GM19035 (cell line): ENCODE measurements around the gene NTSR1.
"Not testable (repeated sequence)": the region's sequence is repeated elsewhere in the genome, so short reads cannot be mapped to it uniquely, and the experiment has no call there.

Experiments used
- ATAC-seq: cut with Tn5 transposase; IDR thresholded peaks from one replicate; pipeline ENCODE4 v1.9.1; 2021; ENCODE audit not compliant: unreplicated experiment

The NTSR1 gene

DNA sequence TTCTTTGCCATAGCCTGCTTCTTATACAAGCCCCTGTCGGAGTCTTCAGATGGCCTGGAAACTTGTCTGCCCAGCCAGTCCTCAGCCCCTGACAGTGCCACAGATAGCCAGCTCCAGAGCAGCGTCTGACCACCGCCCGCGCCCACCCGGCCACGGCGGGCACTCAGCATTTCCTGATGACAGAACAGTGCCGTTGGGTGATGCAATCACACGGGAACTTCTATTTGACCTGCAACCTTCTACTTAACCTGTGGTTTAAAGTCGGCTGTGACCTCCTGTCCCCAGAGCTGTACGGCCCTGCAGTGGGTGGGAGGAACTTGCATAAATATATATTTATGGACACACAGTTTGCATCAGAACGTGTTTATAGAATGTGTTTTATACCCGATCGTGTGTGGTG, 36.9 kb upstream of the NTSR1 start:
- ATAC-seq, result no peak

DNA sequence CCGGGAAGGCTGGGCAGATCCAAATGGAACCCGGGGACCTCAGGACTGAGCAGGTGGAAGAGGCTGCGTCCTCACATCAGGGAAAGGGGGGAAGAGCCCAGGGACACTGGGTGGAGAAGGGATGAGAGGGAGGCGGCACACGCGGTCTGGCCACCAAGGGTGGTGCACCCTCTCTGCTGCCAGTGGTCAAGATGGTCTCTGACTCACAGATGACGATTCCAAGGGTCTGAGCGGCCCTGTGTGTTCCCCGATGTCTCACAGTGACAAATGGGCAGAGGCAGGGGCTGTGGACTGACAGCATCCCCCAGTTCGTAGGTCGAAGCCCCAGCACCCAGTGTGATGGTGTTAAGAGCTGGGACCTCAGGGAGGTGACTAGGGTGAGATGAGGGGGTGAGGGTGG, 34.3 kb upstream of the NTSR1 start:
- no peak for ATAC-seq

DNA sequence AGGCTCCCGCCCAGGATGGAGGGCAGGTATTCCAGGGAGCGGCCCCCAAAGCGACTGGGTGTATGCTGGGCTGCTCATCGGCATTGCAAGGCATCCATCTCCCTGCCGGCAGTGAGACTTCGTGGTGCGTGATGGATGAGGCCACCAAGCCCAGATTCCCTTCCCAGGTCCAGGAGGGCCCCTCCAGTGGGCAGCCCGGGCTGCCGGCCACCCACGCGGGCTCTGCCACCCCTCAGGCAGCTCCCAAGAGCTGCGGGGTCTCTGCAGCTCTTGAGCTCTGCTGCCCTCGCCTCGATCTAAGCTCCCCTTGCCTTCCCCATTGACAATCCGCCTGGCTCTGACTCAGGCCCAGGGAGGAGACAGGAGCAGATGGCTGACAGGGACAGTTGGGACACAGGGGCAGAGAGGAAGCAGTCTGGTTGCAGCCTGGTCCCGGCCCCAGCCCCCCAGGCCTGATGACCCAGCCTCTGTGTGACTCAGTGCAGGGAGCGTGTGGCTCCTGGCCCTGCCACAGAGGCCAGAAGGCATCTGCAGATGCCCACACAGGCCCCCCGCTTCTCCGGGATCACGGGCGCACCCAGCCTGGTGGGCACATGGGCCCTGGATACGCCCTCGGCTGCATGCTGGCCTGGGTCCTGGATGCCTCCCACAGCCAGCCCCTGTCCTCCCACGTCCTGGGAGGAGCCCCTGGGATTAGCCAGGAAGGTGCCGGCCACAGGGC, 33.3 kb upstream of the NTSR1 start:
- no peak for ATAC-seq

DNA sequence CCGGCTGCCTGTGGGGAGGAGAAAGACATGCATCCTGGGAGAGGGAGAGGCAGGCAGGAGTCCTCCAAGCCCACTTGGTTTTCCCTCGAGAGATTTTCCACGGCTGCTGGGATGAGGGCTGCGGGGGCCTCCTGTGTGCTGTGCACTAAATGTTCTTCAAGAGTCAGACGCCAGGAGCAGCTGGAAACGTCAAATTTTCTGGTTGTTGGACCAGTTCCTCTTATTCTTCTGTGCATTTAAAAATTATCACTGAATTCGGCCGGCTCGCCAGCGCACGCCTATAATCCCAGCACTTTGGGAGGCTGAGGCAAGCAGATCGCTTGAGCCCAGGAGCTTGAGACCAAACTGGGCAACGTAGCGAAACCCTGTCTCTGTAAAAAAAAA, 32.8 kb upstream of the NTSR1 start:
- no peak for ATAC-seq

DNA sequence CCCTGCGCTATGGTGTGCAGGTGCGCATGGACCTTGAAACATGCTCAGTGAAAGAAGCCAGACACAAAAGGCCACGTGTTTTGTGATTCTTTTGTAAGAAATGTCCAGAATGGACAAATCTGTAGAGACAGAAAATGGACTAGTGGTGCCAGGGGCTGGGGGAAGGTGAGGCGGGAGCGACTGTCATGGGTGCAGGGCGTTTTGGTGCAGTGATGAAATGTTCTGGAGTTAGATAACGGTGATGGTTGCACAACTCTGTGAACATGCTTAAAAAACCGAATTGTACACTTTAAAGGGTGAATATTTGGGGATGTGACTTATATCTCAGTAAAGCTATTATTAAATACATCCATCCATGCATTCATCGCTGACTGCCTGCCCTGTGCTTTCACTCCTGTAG, 31.7 kb upstream of the NTSR1 start:
- ATAC-seq, result no peak

DNA sequence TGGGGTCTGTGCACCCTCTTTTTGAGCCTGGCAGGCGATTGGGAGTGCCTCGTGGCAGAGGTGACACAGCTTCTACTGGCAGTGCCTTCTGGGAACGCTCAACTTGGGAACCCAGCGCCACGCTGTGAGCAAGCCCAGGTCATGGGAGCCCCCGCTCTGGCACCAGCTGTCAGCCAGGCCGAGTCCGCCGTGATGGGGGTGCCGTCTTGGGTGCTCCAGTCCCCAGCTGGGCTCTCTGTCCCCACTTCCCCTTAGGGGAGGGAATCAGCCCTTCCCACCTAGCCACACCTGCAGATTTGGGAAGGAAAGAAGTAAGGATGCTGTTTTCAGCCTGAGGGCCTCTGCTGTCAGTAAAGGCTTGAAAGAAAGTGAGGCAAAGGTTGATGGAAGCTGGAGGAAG, 31.0 kb upstream of the NTSR1 start:
- no peak for ATAC-seq

DNA sequence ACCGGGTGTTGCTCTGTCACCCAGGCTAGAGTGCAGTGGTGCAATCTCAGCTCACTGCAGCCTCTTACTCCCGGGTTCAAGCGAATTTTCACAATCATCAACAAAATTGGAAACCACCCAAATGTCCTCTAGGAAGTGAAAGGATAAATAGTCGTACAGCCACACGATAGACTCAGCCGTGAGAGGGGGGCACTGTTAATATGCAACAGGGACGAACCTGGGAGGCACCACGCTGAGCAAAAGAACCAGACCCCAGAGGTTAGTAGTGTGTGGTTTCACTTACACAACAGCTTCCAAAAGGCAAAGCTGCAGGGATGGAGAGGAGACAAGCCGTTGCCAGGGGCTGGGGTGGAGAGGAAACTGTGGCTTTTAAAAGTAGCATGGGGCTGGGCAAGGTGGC, 30.1 kb upstream of the NTSR1 start:
- ATAC-seq, result no peak

DNA sequence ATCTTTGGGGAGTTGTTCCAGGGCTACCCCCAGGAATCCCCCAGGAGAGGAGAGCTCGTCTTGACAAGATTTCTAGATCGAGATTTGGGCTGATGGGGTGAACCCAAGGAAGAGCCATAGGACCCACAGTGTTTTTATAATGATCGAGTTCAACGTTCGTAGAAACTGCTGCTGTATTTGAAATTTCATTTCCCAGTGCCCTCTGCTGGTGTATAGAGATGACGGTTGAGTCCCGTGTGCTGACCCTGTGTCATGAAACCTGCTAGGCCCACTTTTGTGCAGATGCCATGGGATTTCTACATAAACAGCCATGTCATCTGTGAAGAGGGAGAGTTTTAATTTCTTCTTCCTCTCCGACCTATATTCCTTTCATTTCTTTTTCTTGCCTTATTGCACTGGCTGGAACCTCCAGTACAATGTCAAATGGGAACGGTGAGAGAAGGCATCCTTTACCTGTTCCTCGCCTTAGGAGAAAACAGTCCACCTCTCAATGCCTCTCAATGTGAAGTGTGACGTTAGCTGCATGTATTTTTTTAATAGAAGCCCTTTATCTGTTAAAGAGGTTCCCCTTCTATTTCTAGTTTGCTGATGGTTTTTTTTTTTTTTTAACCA, 28.6 kb upstream of the NTSR1 start:
- ATAC-seq, result no peak

DNA sequence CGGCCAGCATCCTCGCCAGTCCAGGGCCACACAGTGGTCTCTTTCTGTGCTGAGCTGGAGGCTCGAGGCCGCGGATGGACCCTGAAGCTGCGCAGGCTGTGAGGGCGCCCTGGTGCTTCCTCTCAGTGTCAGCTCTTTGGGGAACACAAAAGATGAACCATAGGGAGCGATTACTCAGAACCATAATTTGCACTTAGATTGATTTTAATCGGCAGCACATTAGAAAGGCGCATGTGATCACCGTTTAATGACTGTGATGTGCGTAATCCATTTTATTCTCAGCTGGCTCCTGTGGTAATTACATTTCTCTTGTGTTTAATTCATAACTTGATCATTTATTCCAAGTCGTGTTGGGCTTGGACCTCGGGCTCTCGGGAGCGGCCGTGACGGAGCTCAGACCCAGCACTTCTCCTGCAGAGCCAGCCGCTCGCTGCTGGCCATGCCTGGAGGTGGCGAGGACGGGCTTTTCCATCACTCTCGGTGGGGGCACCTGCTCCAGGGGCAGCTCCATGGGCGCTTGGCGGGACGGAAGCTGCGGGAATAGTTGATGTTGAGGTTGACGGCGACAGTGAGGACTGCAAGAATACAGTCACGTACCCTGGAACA, 25.6 kb upstream of the NTSR1 start:
- ATAC-seq, result no peak

DNA sequence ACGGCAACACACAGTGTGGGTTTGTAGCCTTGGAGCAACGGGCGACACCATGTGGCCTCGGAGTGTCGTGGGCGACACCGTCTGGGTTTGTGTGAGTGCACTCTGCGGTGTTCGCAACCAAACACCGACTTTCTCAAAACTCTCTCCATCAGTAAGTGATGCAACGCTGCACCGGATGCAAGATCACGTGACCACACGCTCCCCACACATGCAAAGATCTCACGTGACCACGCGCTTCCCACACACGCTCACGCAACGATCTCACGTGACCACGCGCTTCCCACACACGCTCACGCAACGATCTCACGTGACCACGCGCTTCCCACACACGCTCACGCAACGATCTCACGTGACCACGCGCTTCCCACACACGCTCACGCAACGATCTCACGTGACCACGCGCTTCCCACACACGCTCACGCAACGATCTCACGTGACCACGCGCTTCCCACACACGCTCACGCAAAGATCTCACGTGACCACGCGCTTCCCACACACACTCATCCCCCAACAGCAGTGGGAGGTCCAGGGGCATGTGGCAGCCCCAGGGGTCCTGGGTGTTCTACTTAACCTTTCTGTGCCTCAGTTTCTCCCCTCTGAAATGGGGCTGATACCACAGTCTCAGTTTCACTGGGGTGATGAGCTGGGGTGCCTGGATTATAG, 24.8 kb upstream of the NTSR1 start:
- not testable (repeated sequence) for ATAC-seq

DNA sequence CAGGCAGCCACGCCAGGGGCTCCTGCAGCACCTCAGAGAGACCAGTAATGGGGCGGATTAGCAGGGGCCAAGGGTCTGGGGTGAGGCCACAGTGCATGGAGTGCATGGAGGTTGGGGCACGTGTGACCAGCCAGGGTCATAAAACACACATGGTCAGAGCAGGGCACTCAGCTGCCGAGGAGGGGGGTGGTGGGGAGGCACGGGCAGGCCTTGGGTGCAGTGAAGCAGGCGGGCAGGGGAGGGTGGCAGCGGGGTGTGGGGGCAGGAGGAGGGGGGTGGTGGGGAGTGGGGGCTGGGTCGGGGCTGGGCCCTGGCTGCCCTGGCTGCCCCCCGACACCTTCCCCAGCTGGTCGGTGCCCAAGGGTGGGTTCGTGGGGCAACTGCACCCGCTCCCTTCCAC, 23.7 kb upstream of the NTSR1 start:
- no peak for ATAC-seq

DNA sequence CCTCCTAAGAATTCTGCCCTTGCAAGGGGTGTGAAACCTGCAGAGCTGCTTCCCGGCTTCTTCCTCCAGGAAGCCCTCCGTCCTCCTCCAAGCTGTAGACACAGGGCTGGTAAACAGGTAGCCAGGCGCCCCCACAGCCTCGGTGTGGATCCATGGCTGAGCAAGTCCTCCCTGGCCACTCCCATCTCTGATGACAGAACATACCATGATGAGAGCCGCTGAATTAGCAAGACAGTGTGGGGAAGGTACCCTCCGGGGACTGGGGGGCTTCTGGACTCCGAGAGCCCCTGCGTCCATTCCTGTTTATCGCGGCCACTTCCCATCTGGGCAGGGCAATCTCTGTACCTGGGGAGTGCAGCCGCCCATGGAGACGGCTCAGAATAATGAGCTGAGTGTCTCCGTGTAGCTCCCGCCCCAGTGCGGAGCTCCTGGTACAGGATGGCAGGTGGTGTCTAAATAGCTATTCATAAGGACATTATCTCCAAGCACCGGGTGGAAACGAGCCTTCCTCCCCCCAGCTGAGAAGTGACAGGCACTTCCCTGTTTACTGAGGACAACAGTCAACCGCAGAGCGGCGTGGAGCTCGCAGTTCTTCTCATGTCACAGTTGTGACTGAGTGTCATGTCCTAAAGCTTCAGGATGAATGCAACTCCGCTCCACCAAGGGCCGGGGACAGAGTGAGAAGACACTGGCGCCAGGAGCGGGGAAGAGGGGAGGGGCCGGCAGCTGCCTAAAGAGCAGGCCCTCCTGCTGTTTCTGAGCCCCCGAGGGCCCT, 22.7 kb upstream of the NTSR1 start:
- no peak for ATAC-seq

DNA sequence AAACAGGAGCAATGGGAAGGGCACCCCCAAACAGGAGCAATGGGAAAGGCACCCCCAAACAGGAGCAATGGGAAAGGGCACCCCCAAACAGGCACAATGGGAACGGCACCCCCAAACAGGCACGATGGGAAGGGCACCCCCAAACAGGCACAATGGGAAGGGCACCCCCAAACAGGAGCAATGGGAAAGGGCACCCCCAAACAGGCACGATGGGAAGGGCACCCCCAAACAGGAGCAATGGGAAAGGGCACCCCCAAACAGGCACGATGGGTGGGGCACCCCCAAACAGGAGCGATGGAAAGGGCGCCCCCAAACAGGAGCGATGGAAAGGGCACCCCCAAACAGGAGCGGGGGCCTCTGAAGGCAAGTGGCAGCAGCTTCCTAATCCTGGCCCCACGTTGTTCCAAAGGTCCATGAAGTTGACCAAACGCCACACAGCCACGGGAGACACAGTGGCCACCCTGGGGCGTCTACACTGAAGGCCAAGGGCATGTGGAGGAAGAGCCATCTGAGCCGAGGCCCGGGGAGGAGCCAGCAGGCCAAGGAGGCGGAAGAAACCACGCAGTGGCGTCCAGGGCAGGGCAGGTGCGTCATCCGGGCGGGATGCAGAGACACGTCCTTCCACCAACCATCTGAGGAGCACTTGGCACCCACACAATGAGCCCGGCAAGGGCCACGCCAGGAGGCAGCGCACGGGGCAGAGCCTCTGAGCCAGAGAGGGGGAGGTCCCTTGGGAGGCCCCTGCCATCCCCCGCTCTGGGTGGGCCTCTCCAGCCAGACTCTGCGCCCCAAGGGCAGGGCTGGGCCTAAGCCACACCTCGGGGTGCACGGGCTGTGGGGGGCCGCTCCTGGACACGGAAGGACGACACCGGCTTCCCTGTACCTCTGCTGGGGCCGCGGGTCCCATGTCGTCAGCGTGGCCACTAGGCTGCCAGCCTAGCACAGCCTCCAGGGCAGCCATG, 21.5 kb upstream of the NTSR1 start:
- no peak for ATAC-seq

DNA sequence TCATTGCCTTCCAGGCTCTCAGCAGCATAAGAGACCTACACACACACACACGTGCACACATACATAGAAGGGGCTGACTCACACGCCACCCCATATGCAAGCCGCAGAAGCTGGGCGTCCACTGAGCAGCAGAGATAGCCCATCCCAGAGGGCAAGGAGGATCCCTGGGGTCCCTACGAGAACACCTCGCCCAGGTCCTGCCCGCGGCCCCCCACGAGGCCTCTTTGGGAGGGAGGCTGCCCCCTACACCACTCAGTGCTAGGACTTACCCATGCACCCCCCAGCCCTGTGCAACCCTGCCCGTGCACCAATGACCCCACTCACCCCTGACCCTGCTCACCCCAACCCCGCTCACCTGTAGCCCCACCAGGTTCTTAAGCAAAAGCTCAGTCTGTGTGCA, 20.6 kb upstream of the NTSR1 start:
- no peak for ATAC-seq

DNA sequence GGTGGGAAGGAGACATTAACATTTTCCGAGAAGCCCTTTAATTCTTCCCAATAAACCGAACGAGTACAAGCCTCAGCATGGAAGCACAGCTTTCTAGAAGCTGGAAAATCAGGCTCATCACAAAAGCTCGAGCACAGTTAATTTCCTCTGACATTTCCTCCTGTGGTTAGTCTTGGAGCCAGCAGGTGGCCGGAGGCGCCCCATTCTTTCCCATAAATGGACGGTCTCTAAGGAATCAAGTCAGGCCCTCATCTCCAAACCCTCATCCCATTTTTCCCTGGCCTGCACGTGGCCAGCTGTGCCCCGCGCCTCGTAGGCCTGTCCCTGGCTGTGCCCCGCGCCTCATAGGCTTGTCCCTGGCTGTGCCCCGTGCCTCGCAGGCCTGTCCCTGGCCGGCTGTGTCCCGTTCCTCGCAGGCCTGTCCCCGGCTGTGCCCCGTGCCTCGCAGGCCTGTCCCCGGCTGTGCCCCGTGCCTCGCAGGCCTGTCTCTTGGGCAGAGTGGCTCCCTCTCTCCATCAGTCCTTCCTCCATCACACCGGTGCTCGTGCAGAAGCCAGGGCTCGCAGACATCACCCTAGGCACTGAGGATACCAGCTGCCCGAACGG, 19.7 kb upstream of the NTSR1 start:
- no peak for ATAC-seq

DNA sequence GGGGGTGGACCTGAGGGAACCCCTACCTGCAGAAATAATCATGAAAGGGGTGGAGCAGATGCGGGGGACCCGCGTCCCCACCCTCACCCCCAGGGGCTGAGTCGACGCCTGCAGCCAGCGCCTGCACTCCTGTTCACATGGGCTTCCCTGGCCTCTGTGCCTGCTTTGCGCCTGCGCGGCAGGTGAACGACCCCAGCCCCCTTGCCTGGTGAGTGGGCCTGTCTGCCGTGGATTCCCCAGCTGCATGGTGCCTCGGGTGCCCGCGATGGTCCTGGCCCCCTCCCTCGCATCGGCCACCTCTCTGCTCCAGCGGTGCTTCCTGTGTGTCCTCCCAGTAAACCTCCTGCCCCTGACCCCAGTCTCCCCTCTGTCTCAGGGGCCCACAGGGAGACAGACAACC, 18.8 kb upstream of the NTSR1 start:
- ATAC-seq, result no peak

DNA sequence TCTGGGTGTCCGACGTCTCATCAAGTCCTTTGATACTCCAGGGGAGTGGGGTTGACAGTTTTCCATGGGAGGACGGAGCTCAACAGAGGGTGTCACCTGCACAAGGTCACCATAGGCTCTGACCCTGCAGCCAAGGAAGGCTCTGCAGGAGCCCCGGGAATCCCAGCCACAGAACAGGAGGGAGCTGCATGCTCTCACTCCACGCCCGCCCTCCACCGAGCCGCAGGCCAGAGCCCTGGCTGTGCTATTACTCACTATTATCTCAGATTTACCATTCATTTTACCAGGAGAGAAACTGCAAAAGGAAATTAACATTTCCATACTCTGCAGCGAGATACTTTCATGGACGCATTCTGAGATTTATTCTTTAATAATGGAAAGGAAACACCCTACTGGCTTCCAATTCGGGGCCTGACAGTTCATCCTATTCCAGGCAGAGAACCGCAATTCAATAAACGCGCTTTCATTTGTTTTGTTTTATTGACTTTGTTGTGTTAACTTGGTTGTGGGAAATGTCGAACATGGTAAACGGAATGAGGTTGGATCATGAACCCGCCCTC, 18.3 kb upstream of the NTSR1 start:
- ATAC-seq, result no peak

DNA sequence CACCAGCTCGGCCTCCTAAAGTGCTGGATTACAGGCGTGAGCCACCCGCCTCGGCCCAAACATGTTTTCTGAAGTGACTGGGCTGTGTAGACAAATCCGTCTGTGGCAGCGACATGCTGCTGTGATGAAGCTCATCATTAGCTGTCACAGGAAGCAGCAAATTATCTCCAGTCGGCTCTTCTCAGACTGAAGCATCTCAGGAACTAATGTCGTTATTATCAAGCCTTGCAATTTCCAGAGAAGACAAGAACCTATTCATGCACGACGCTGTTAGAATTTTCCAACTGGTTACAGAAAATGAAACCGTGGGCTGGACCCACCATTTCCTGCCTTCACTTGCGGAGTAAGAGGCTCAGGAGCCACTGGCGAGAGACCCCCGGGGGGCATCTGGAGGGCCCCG, 17.1 kb upstream of the NTSR1 start:
- ATAC-seq, result no peak

DNA sequence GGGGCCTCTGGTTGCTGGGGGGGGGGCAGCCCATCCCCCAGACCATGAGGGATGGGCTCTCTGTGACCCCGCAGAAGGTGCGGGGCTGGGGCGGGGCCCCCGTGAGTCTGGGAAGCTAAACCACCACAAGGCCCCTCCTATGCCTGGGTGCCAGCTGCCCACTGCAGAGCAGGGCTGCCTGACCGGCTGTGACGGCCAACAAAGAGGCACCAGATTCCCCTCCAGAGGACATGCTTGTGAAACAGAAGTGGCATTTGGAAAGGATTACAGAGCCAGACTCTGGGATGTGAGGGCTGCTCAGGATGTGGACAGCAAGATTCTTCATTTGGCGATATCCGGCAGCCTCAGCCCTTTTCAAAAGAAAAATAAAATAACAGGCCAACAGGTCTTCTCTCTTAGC, 16.5 kb upstream of the NTSR1 start:
- no peak for ATAC-seq
